ENCODE data around the gene SYNC.
A peak's percentile ranks its signal among the peaks of the same experiment; 100 is the strongest.
"Not testable (repeated sequence)": the region's sequence is repeated elsewhere in the genome, so short reads cannot be mapped to it uniquely, and the experiment has no call there.

The SYNC gene

DNA sequence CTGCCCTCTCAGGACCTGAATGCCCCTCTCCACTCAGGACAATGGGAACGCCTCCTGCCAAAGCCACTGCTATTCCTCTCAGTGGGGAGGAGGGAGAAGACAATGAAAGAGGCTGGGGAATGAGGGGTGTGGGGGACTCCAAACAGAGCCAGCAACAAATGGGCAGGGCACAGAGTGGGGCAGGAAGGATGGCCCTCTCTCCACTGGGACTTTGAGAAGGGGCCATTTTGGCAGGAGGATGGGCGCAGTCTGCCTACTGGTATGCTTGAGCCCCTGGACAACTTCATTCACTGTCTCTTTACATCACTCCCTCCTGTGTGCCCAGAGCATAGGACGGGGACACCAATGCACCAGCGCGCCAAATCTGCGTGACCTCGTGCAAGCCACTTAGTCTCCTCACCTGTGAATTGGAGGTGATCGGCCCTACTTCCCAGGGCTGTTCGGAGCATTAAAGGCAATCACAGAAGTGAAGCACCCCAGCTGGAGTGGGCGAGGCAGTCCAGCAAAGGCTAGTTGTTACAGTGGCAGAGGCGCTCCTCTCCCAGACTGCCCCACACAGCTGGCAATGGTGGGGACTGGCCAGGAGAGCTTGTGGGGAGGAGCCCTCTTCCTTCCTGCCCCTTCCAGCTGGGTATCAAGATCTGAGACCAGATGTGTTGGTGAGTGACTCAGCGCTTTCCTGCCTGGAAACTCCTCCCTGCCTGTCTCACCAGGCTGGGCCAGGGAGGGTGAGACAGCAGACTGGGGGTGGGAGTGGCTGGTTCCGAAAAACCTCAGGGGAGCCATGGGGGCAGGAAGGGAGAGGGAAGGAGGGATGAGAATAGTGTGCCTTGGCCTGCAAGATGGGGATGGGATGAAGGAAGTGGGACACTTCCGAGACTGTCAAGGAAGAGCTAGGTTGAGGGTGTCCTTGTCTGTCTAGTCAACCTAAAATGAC, 22.4 kb upstream of the SYNC start:
- peak; percentile 61 for DNase-seq

DNA sequence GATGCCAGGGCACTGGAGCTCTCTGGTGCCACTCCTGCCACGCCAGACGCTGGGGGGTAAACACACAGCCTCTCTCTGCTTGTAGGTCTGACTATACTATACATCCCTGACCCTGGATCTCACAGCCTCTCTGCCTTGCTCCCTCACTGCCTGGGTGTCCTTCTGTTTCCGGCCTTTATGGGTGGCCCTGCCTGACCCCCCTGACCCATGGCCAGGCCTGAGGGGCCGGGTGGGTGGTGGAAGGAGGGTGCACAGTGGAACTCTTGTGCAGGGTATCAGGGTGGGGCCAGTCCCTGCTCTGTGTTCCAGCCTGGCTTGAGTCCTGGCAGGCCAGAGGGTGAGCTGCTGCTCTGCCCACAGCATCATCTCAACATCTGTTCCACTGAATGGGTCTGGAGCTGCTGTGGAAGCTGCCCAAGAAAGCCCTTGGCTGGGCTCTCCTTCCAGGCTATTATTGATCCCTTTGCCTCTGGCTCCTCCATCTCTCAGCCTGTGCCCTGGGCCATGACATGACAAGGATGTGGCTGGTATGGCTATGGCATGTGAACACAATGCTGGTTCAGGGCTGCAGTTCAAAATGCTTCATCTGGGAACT, 17.2 kb upstream of the SYNC start:
- DNase-seq, result no peak

GRCh38 chr1:32718527-32718926, 16.0 kb upstream of the SYNC start:
- DNase-seq, result no peak

GRCh38 chr1:32718036-32718435, 15.5 kb upstream of the SYNC start:
- DNase-seq, result no peak

DNA sequence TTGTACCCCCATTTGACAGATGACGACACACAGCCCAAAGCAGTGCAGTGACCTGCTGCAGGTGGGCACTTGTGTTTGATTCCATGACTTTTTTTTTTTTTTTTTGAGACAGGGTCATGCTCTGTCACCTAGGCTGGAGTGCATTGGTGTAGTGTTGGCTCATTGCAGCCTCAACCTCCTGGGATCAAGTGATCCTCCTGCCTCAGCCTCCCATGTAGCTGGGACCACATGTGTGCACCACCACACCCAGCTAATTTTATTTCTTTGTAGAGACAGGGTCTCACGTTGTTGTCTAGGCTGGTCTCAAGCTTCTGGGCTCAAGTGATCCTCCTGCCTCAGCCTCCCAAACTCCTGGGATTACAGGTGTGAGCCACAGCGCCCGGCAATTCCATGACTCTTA, 14.9 kb upstream of the SYNC start:
- no peak for DNase-seq

DNA sequence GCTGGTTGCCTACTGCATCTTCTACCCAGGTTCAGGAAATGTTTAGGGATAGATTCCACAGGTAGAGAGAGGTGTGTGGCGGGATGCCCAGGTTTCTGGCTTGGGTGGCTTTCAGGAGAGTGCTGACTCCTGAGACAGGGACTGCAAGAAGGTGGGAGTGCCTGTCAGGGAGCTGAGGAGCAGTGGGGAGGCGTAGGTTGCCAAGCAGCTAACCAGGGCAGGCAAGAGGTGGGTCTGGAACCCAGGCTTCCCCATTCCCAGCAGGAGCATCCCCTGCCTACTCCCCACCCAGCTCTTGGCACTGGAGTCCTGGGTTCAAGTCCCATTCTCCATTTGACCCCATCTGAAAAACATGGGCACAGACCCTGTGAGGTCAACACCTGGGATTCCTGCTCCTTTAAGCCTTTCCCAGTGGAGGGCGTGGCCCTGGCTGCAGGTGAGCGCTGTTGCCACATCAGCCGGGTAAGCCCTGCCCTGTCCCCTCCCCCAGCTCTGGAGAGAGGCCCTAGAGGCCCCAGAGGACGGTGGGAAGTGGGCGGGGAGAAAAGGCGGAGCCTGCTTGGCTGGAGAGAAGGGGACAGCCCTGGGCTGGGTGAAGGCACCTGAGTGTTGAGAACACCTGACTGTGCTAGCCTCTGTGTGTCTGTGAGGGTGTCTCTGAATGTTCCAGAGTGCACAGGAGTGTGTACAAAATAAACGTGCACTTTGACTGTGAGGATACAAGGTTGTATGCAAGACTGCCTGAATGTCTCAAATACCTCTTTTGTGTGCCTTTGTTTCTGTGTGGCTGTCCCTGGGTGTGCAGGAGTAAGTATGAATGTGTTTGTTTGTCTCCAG, 14.0 kb upstream of the SYNC start:
- DNase-seq, result no peak

GRCh38 chr1:32715901-32716311, 13.3 kb upstream of the SYNC start:
- no peak for DNase-seq

GRCh38 chr1:32714277-32714676, 11.7 kb upstream of the SYNC start:
- DNase-seq, result no peak

- no peak for DNase-seq
These were observed 10.5 kb upstream of the SYNC start for GRCh38 chr1:32713081-32713480.

DNA sequence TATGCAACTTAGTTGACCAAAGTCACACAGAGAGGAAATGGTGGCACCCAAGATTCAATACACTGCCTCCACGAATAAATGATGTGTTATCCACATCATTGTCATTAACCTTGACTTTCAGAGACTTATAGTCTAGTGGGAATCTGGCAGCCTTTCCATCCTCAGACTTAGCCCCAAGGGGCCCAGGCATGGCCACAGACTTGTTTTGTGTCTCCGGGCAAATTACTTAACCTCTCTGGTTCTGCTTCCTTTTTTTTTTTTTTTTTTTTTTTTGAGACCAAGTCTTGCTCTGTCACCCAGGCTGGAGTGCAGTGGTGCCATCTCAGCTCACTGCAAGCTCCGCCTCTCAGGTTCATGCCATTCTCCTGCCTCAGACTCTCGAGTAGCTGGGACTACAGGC, 8.7 kb upstream of the SYNC start:
- not testable (repeated sequence) for DNase-seq

DNA sequence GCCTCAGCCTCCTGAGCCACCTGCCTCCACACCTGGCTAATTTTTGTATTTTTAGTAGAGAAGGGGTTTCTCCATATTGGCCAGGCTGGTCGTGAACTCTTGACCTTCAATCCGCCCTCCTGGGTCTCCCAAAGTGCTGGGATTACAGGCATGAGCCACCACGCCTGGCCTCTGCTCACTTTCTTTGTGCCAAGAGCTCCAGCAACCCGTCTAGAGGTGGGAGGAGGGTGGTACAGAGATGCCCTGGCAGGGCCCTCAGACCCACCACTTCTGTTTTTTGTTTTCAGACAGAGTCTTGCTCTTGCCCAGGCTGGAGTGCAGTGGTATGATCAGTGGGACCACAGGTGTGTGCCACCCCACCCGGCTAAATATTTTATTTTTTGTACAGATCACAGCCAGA, 6.9 kb upstream of the SYNC start:
- DNase-seq, result no peak

- no peak for DNase-seq
These were observed 6.5 kb upstream of the SYNC start for GRCh38 chr1:32709075-32709474.

DNA sequence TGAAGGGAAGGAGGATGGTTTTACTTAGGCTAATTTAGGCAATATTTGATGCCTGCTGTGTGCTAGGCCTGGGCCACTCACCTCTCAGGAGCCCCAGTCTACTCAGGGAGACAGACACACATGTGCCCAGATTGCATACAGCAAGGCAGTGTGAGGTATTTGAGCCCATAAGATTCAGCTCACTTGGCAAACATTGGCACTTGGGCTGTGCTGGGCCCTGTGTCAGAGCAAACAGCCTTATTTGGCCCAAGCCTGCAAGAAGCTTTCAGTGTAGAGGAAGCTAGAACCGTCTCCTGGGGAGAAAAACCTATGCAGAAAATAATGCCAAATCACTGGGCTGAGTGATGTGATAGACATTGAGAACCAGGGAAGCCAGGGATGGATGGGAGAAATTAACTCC, 3.9 kb upstream of the SYNC start:
- DNase-seq, result no peak

GRCh38 chr1:32705516-32705915, 2.9 kb upstream of the SYNC start:
- no peak for DNase-seq

GRCh38 chr1:32703479-32704291, 1.1 kb upstream of the SYNC start:
- DNase-seq, result peak; percentile 80

GRCh38 chr1:32701951-32702598, 495 bp downstream of the SYNC start:
- peak; percentile 55 for DNase-seq

DNA sequence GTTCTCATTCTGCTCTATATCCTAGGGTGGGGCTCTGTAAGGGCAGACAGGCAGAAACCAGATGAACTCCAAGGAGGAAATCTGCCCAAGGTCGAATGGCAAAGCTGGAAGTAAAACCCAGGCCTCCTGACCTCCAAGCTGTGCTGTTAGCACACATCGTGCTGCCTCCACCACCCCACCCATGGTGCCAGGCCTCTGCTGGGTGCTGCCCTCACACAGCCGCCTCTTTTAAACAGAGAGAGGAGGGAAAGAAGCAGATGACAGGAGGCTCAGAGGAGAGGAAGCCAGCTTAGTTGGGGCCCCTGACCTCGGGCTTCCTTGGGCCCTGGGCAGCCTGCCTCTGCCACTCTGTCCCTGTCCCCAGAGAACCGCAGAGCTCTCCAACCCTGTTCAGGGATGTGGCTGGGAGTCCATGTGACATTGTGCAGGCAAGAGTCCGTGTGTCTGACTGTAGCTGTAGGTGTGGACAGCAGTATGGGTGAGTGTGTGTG, 1.1 kb downstream of the SYNC start:
- no peak for DNase-seq

- not testable (repeated sequence) for DNase-seq
These were observed 5.6 kb downstream of the SYNC start for GRCh38 chr1:32696996-32697395.

DNA sequence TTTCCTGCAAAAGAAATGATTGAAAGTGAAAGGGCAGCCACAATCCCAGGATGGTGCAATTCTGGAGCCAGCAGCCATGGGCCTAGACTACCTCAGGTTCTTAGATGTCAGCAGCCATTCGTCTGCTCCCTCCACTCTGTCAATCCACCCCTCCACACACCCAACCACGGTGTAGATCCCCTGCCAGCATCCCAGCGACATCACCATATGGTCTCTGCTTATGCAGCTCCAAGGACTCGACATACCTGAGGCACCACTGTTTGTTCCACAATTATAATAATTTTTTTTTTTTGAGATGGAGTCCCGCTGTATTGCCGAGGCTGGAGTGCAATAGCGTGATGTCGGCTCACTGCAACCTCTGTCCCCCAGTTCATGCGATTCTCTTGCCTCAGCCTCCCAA, 6.5 kb downstream of the SYNC start:
- DNase-seq, result no peak

DNA sequence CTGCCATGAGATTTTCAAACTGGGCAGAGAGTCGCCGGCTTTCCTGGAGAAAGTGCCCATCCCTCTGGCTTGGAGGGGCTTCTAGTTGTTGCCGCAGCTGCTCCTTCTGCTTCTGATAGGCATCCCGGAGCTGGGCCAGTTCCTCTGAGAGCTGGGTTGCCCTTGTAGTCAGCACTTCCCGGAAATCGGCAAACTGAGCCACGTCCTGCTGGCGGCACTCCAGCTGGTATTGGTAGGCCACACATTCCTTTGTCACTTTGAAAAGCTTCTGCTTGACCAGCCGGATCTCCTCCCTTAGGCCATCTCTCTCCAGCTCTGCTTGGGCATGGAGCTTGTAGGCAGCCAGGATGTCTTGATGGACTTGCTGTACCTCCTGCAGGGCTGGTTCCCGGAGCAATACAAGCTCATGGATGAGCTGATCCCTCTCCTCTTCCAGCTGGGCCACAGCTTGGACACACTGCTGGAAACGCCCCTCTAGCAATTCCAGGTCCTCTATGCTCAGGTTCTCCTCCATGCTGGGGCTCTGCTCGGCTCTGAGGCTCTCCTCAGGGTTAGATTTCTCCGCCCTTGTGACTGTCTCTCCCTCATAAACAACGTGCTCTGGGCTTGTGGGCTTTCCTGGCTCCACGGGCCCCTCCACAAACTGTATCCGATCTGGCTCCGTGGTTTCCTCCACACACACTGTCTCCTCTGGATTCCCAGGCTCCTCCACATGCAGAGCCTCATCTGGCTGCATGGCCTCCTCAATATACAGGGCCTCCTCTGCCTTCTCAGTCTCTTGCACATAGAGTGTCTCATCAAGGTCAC, 7.3 kb downstream of the SYNC start:
- DNase-seq, result peak; percentile 80

Measured in femur (tissue), 1 donor.